Activated CD8-positive, alpha-beta T cell treated with anti-CD3 and anti-CD28 coated beads for 36 hours (primary cell): Measurements from ENCODE around the gene CTF1. TPM values are rescaled to one million over a fixed set of nuclear protein-coding genes. Genes with fewer than 3 reads are reported as not detected.
A peak's percentile ranks its signal among the peaks of the same experiment; 100 is the strongest.

ENCODE experiments used
- ATAC-seq: fragments of 200-7000 bp; cut with Tn5 transposase; one replicate; pipeline ENCODE4 v1.10.0; 2021; ENCODE audit warnings: mild to moderate bottlenecking, moderate library complexity
- CTCF ChIA-PET: fragments of 350-600 bp; sonication (Branson Sonifier 250); formaldehyde crosslinking; loops from one replicate; lab custom pipeline; 2021; ENCODE audit warnings: antibody characterized with exemption; lab: Charles Lee
- POLR2A ChIA-PET: fragments of 350-600 bp; sonication (Branson Sonifier 250); formaldehyde crosslinking; loops from one replicate; lab custom pipeline; 2021; ENCODE audit warnings: antibody characterized with exemption; lab: Charles Lee
- DNase-seq: peaks from one replicate; pipeline ENCODE4 v3.0.0-alpha.2; 2020
- H3K27ac Mint-ChIP-seq: one replicate; pipeline ENCODE4 v1.8.0; 2021; ENCODE audit warnings: mild to moderate bottlenecking, mixed read lengths
- H3K27me3 Mint-ChIP-seq: one replicate; pipeline ENCODE4 v1.8.0; 2021; ENCODE audit warnings: mixed read lengths
- H3K36me3 Mint-ChIP-seq: one replicate; pipeline ENCODE4 v1.8.0; 2021; ENCODE audit warnings: low read depth, mixed read lengths
- H3K4me1 Mint-ChIP-seq: one replicate; pipeline ENCODE4 v1.8.0; 2021; ENCODE audit warnings: low read depth, mixed read lengths
- H3K4me3 Mint-ChIP-seq: one replicate; pipeline ENCODE4 v1.8.0; 2021; ENCODE audit warnings: mild to moderate bottlenecking, moderate library complexity, mixed read lengths
- H3K9me3 Mint-ChIP-seq: one replicate; pipeline ENCODE4 v1.8.0; 2021; ENCODE audit warnings: mixed read lengths
- CTCF ChIP-seq: fragments of 200-600 bp; IDR thresholded peaks from one replicate; pipeline ENCODE4 v1.8.0; 2022; ENCODE audit warnings: antibody characterized with exemption, mild to moderate bottlenecking
- intact Hi-C: fragments of 100-400 bp; cut with micrococcal nuclease; formaldehyde crosslinking; loops from one replicate; pipeline ENCODE4 v1.10.0; 2022
- total RNA-seq, 2 experiments: library from RNA; stranded (reverse); gene quantifications; one replicate each; pipeline ENCODE4 v1.2.3, GENCODE V29; 2021

Gene CTF1
- total RNA-seq, 2 experiments from 2014 or later, result 0.31 to 0.32 TPM

GRCh38 chr16:30924913-30925631, 28.7 kb downstream of the CTF1 start:
- intact Hi-C loops, result loop anchor here (10.0 kb wide), 1 partner anchor 230 kb away; the partner anchor contains the start of gene SRCAP
- TF ChIP-seq CTCF, result no peak
- Mint-ChIP-seq H3K4me3 (peak overlapping the region; percentile 78), H3K27ac (no peak overlapping the region), H3K27me3 (no peaks in the 10 kb centered on the region), H3K36me3 (no peaks in the 10 kb centered on the region), H3K9me3 (no peaks in the 10 kb centered on the region), H3K4me1 (peaks cover 20% of the 10 kb centered on the region)
- no peak for ATAC-seq
- ChIA-PET CTCF (interaction anchor here (1.0 to 3.7 kb wide), 5 partner anchors 10 to 111 kb away, joined by 4 to 22 read pairs (median 4); no protein-coding TSS in a partner anchor), POLR2A (interaction anchor here (0.8 to 1.5 kb wide), 5 partner anchors 11 to 113 kb away, joined by 3 to 5 read pairs (median 3); no protein-coding TSS in a partner anchor)
- no peak for DNase-seq

GRCh38 chr16:30925632-30925987, 29.2 kb downstream of the CTF1 start:
- no peak overlapping the region for H3K4me3 Mint-ChIP-seq
- ChIA-PET POLR2A (interaction anchor here (0.9 to 1.5 kb wide), 3 partner anchors 14 to 276 kb away, joined by 3 read pairs; no protein-coding TSS in a partner anchor), CTCF (interaction anchor here (1.0 to 3.7 kb wide), 7 partner anchors 9 to 111 kb away, joined by 3 to 22 read pairs (median 4); no protein-coding TSS in a partner anchor)
- H3K4me1 Mint-ChIP-seq, result peaks cover 20% of the 10 kb centered on the region
- H3K27me3 Mint-ChIP-seq, result no peaks in the 10 kb centered on the region
- no peaks in the 10 kb centered on the region for H3K9me3 Mint-ChIP-seq
- TF ChIP-seq CTCF, result no peak
- ATAC-seq (no peak), DNase-seq (no peak)
- intact Hi-C loops, result loop anchor here (10.0 kb wide), 1 partner anchor 231 kb away; the partner anchor contains the start of gene SRCAP
- no peak overlapping the region for H3K27ac Mint-ChIP-seq
- no peaks in the 10 kb centered on the region for H3K36me3 Mint-ChIP-seq

GRCh38 chr16:30925995-30926811, 29.8 kb downstream of the CTF1 start:
- Mint-ChIP-seq H3K27me3 (no peaks in the 10 kb centered on the region), H3K9me3 (no peaks in the 10 kb centered on the region), H3K4me1 (peaks cover 18% of the 10 kb centered on the region), H3K4me3 (no peak overlapping the region), H3K27ac (no peak overlapping the region), H3K36me3 (no peaks in the 10 kb centered on the region)
- TF ChIP-seq CTCF, result no peak
- ChIA-PET CTCF (interaction anchor here (1.0 to 3.7 kb wide), 8 partner anchors 8 to 216 kb away, joined by 3 to 22 read pairs (median 4); no protein-coding TSS in a partner anchor), POLR2A (interaction anchor here (0.9 to 1.5 kb wide), 3 partner anchors 14 to 275 kb away, joined by 3 read pairs; no protein-coding TSS in a partner anchor)
- ATAC-seq (no peak), DNase-seq (no peak)
- intact Hi-C loops, result loop anchor here (10.0 kb wide), 1 partner anchor 231 kb away; the partner anchor contains the start of gene SRCAP

- TF ChIP-seq CTCF, result no peak
- no peak overlapping the region for H3K27ac Mint-ChIP-seq
Observed at GRCh38 chr16:30926937-30927788, 30.7 kb downstream of the CTF1 start.

More at GRCh38 chr16:30926937-30927788, 30.7 kb downstream of the CTF1 start:
- Mint-ChIP-seq H3K27me3 (no peaks in the 10 kb centered on the region), H3K4me1 (peaks cover 11% of the 10 kb centered on the region), H3K36me3 (peaks cover 2% of the 10 kb centered on the region), H3K9me3 (no peaks in the 10 kb centered on the region), H3K4me3 (no peak overlapping the region)
- CTCF ChIA-PET, result interaction anchor here (1.4 to 3.7 kb wide), 5 partner anchors 15 to 215 kb away, joined by 4 to 22 read pairs (median 8); no protein-coding TSS in a partner anchor
- DNase-seq, result no peak
- intact Hi-C loops, result loop anchor here (10.0 kb wide), 1 partner anchor 232 kb away; the partner anchor contains the start of gene SRCAP
- ATAC-seq, result no peak
- POLR2A ChIA-PET, result interaction anchor here (1.0 to 1.5 kb wide), 2 partner anchors 15 kb away, joined by 3 read pairs; no protein-coding TSS in a partner anchor
